ENCODE results near the gene TXNRD3. TPM values are rescaled to one million over a fixed set of nuclear protein-coding genes. Genes with fewer than 3 reads are reported as not detected.

Gene TXNRD3
- total RNA-seq, 1 experiment from 2014 or later, result 6.9 TPM

DNA sequence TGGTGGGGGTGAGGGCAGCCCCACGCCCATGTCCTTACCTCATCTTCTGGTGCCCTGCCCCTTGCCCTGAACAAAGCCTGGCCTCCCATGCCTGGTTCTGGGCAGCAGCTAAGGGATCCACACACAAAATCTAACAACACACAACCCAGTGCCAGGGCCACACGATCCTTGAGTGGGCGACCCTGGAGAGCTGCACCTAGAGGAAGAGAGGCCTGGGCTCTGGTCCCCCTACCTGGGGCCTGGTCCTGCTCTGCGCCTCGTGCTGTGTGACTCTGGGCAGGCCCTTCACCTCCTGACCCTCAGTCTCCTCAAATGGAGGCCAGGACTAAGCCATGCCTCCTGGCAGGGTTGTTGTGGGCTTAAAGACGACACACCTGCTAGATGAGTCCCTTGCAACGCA is 76.2 kb downstream of the TXNRD3 start:
- no peaks in the 10 kb centered on the region for H3K9me3 Mint-ChIP-seq
- H3K36me3 Mint-ChIP-seq, result no peaks in the 10 kb centered on the region
- no peaks in the 10 kb centered on the region for H3K4me1 Mint-ChIP-seq
- DNase-seq (ENCODE audit: low spot score), result no peak
- ChIA-PET POLR2A (no interaction called here), CTCF (no interaction called here)
- no peaks in the 10 kb centered on the region; the same call in 1 of the 2 replicates for H3K27me3 Mint-ChIP-seq (ENCODE audit: low read depth)
- no peak overlapping the region for H3K4me3 Mint-ChIP-seq
- no peak for ATAC-seq
- H3K27ac Mint-ChIP-seq, result no peak overlapping the region
- TF ChIP-seq ATF1 (CRISPR knock-in tag; IDR thresholded peaks at IDR 0.05) (no peak), AFF4 (CRISPR knock-in tag; IDR thresholded peaks at IDR 0.05; ENCODE audit: borderline replicate concordance) (no peak), RORB (CRISPR knock-in tag; IDR thresholded peaks at IDR 0.05) (no peak), FOXJ3 (CRISPR knock-in tag; IDR thresholded peaks at IDR 0.05; ENCODE audit: borderline replicate concordance) (no peak), PRRX2 (CRISPR knock-in tag; IDR thresholded peaks at IDR 0.05) (no peak), MXD4 (CRISPR knock-in tag; IDR thresholded peaks at IDR 0.05; ENCODE audit: borderline replicate concordance) (no peak), CBFB (CRISPR knock-in tag; IDR thresholded peaks at IDR 0.05; ENCODE audit: low read depth) (no peak), AR (CRISPR knock-in tag; IDR thresholded peaks at IDR 0.05) (no peak), GTF2I (CRISPR knock-in tag; conservative IDR thresholded peaks at IDR 0.05) (no peak), SP1 (CRISPR knock-in tag; conservative IDR thresholded peaks at IDR 0.05) (no peak), NR1H2 (CRISPR knock-in tag; IDR thresholded peaks at IDR 0.05) (no peak), HMGA2 (CRISPR knock-in tag; IDR thresholded peaks at IDR 0.05) (no peak), ZNF423 (CRISPR knock-in tag; IDR thresholded peaks at IDR 0.05) (no peak), ZNF121 (CRISPR knock-in tag; IDR thresholded peaks at IDR 0.05) (no peak), ZNF263 (CRISPR knock-in tag; IDR thresholded peaks at IDR 0.05; ENCODE audit: low read depth) (no peak), NFE2L1 (CRISPR knock-in tag; IDR thresholded peaks at IDR 0.05) (no peak)
- TF ChIP-seq, protein P1, sequence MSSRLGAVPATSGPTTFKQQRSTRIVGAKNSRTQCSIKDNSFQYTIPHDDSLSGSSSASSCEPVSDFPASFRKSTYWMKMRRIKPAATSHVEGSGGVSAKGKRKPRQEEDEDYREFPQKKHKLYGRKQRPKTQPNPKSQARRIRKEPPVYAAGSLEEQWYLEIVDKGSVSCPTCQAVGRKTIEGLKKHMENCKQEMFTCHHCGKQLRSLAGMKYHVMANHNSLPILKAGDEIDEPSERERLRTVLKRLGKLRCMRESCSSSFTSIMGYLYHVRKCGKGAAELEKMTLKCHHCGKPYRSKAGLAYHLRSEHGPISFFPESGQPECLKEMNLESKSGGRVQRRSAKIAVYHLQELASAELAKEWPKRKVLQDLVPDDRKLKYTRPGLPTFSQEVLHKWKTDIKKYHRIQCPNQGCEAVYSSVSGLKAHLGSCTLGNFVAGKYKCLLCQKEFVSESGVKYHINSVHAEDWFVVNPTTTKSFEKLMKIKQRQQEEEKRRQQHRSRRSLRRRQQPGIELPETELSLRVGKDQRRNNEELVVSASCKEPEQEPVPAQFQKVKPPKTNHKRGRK (CRISPR knock-in tag; IDR thresholded peaks at IDR 0.05; ENCODE audit: borderline replicate concordance), result no peak

DNA sequence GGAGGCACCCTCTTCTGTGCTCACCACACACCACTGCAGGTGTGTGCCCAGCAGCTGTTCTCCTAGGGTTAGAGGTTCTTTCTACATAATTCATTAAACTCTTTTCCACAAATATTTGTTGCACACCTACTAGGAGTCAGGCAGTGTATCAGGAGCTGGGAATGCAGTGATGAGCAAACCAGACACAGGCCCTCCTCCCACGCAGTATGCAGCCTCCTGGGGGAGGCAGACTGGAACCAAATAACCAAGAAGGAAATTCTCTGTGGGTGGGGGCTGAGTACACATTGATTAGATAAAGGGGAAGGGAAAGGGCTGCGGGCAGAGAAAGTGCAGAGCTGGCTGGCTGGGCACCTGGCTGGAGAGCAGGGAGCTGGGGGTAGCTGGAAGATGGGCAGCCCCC is 77.7 kb downstream of the TXNRD3 start:
- no peak for TF ChIP-seq PREB (CRISPR knock-in tag; IDR thresholded peaks at IDR 0.05; ENCODE audit: borderline replicate concordance)
- TF ChIP-seq NFATC4 (CRISPR knock-in tag; IDR thresholded peaks at IDR 0.05), result no peak
- Mint-ChIP-seq H3K4me3 (no peak overlapping the region), H3K27ac (no peak overlapping the region; the same call in 1 of the 2 replicates), H3K9me3 (no peaks in the 10 kb centered on the region), H3K36me3 (no peaks in the 10 kb centered on the region), H3K27me3 (ENCODE audit: low read depth) (no peaks in the 10 kb centered on the region; the same call in 1 of the 2 replicates), H3K4me1 (no peaks in the 10 kb centered on the region)
- DNase-seq (ENCODE audit: low spot score) (no peak), ATAC-seq (no peak)
- ChIA-PET POLR2A (no interaction called here), CTCF (no interaction called here)

Measured in WTC11 (cell line).